Astrocyte (in vitro differentiated cells and primary cell): ENCODE results near the gene SLC4A2.

Experiments used
- EZH2 ChIP-seq: IDR thresholded peaks from 2 replicates; pipeline ENCODE4 v1.6.1; 2012; ENCODE audit warnings: mild to moderate bottlenecking, low read length, inconsistent platforms; ENCODE audit not compliant: insufficient read depth
- TF ChIP-seq, protein P1 (sequence below): IDR thresholded peaks from 2 replicates; pipeline ENCODE4 v1.5.1; 2011; ENCODE audit warnings: low read depth, mild to moderate bottlenecking, inconsistent platforms, low read length, moderate library complexity; ENCODE audit not compliant: insufficient read depth

DNA sequence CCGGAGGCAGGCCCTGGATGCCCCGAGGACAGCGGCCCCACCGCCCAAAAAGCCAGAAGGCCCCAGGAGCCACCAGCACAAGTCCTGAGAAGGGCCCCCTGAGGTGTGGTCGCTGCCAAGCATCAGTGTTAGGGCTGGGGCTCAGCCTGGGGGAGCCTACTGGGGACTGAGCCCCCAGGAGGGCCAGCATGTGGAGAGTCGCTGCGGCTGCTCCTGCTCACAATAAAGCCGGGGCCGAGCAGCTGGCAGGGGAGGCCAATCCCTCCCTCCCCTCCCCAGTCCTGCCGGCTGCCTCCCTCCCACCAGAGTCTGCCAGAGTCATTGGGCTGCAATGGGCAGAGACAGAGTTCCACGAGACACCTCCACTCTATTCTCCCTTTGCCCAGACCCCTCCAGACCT lies 14.1 kb upstream of the SLC4A2 start:
- TF ChIP-seq, protein P1, sequence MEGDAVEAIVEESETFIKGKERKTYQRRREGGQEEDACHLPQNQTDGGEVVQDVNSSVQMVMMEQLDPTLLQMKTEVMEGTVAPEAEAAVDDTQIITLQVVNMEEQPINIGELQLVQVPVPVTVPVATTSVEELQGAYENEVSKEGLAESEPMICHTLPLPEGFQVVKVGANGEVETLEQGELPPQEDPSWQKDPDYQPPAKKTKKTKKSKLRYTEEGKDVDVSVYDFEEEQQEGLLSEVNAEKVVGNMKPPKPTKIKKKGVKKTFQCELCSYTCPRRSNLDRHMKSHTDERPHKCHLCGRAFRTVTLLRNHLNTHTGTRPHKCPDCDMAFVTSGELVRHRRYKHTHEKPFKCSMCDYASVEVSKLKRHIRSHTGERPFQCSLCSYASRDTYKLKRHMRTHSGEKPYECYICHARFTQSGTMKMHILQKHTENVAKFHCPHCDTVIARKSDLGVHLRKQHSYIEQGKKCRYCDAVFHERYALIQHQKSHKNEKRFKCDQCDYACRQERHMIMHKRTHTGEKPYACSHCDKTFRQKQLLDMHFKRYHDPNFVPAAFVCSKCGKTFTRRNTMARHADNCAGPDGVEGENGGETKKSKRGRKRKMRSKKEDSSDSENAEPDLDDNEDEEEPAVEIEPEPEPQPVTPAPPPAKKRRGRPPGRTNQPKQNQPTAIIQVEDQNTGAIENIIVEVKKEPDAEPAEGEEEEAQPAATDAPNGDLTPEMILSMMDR = no peak
- no peak for TF ChIP-seq EZH2
